ENCODE results near the gene BCL11B. TPM values are rescaled to one million over a fixed set of nuclear protein-coding genes. Genes with fewer than 3 reads are reported as not detected.

The BCL11B gene
- total and polyA plus RNA-seq, 2 of the 8 experiments (the other 6 are each of a cell fraction or from before 2014, with no cell fraction given) = 0.63 to 5.9 TPM

GRCh38 chr14:99261912-99262787 lies 9.8 kb downstream of the BCL11B start (continued):
- TF ChIP-seq ZNF274 (IDR thresholded peaks at IDR 0.05; ENCODE audit: borderline replicate concordance, extremely low read depth, low read length) = no peak
- TF ChIP-seq BACH1 (IDR thresholded peaks at IDR 0.05; ENCODE audit: low read length) = no peak
- no peak for TF ChIP-seq CEBPB (IDR thresholded peaks at IDR 0.05; ENCODE audit: low read depth, low read length)
- TF ChIP-seq CHD7 (IDR thresholded peaks at IDR 0.05; ENCODE audit: insufficient replicate concordance, low read length) = no peak
- TF ChIP-seq RFX5 (IDR thresholded peaks at IDR 0.05; ENCODE audit: borderline replicate concordance, low read depth, low read length) = no peak
- no peak for TF ChIP-seq GTF2F1 (IDR thresholded peaks at IDR 0.05; ENCODE audit: borderline replicate concordance, low read depth, low read length)
- no peak for TF ChIP-seq RNF2 (IDR thresholded peaks at IDR 0.05; ENCODE audit: borderline replicate concordance, low read depth, low read length, missing control alignments, poor library complexity, severe bottlenecking)
- no peak for TF ChIP-seq RXRA (IDR thresholded peaks at IDR 0.05; ENCODE audit: insufficient read depth, low read depth, low read length)
- TF ChIP-seq CHD1 (IDR thresholded peaks at IDR 0.05; ENCODE audit: low read depth, low read length) = no peak
- TF ChIP-seq HDAC6 (IDR thresholded peaks at IDR 0.05; ENCODE audit: low read depth, low read length) = no peak

All from H1 (cell line).